Putamen (tissue), 1 donor: ENCODE results near the gene SH2D6.
A peak's percentile ranks its signal among the peaks of the same experiment; 100 is the strongest.
"Not testable (repeated sequence)": the region's sequence is repeated elsewhere in the genome, so short reads cannot be mapped to it uniquely, and the experiment has no call there.

Experiments
- DNase-seq: peaks from one replicate; pipeline ENCODE4 v3.0.0-alpha.2; 2016; ENCODE audit warnings: low spot score

SH2D6 gene

DNA sequence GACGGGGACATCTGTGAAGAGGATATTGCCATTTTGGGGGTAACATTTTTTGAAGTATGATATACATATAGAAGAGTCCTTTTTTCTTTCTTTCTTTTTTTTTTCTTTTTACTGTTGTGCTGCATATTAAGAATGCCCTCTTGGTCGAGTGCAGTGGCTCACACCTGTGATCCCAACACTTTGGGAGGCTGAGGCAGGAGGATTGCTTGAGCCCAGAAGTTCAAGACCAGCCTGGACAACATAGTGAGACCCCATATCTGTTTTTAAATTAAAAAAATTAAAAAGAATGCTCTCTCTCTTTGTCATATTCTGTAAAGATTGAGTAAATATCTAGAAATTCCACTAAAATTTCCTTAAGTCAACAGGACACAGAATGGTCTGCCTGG lies 3.6 kb downstream of the SH2D6 start:
- DNase-seq, result no peak

- no peak for DNase-seq
Measured at GRCh38 chr2:85423525-85423924, 5.0 kb downstream of the SH2D6 start.

DNA sequence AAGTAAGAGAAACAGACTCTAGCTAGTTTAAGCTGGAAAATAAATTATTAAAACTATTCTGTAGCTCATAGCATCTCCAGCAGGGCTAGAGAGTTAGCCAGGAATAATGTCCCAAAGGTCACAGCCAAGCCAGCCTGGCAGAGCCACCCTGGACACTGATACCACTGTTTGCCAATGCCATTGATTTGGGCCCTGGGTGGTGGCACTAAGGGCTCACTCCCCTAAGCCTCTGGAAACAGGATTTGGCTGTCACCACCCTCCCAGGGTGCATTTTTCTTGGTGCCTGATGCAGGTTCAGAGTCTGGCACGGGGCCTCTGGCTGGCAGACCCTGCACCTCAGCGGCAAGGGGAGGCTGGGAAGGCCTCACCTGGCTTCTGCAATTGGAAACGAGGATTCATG lies 7.1 kb downstream of the SH2D6 start:
- no peak for DNase-seq

GRCh38 chr2:85427300-85427835 lies 8.9 kb downstream of the SH2D6 start:
- no peak for DNase-seq

DNA sequence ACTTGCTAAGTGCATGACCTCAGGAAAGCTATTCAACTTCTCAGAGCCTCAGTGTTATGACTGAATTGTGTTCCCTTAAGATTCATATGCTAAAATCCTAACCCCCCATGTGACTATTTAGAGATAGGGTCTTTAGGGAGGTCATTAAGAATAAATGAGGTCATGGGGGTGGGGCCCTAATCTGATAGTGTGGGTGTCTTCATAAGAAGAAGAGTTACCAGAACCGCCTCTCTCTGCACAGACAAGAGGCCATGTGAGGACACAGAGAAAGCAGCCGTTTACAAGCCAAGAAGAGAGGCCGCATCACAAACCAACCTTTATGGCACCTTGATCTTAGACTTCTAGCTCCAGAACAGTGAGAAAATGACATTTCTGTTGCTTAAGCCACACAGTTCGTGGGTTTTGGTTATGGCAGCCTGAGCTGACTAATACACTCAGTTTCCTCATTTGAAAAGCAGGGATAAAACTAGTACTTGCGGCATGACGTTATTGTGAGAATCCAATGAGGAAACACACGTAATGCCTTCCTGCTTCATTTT lies 9.9 kb downstream of the SH2D6 start:
- DNase-seq, result no peak

DNA sequence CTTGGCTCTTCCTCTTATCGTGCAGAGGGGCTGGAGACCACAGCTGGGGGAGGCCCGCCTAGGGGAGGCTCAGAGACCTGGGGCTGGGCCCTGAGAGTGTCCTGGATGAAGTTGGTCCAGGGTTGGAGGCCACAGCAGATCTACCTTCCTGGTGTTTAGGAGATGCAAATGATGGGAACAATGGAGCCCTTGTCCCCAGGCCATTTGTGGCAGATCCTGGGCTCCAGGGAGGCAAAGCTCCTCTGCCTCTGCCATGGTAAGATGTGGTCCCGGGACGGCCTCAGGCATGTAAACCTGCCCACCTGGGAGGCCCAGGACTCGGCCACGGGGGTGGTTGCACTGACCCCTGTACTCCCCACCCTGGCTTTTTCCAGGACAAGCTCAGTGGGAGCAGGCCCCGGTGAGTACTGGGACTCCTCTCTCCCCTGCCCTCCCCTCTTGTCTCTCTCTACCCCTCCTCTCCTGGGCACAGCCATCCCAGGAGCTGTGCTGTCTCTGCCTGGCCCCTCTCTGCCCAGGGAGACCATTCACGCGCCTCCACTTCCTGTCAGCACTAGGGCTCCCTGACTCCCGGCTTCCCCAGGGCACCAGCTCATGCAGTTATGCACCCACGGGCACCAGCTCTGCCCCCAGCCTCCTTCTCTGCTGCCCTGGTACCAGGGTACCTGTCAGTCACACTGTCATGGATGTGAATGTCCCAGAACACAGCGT lies 10.9 kb downstream of the SH2D6 start:
- no peak for DNase-seq

- no peak for DNase-seq
Measured at GRCh38 chr2:85429924-85430289, 11.4 kb downstream of the SH2D6 start.

GRCh38 chr2:85430752-85431569 lies 12.4 kb downstream of the SH2D6 start:
- peak; percentile 90 for DNase-seq

- no peak for DNase-seq
Measured at GRCh38 chr2:85431570-85432205, 13.2 kb downstream of the SH2D6 start.

- DNase-seq, result peak; percentile 94
Measured at GRCh38 chr2:85433511-85434089, 15.1 kb downstream of the SH2D6 start.

GRCh38 chr2:85434696-85435095 lies 16.2 kb downstream of the SH2D6 start:
- no peak for DNase-seq

- DNase-seq, result no peak
Measured at GRCh38 chr2:85435220-85435958, 16.9 kb downstream of the SH2D6 start.

GRCh38 chr2:85435981-85436835 lies 17.7 kb downstream of the SH2D6 start:
- no peak for DNase-seq

- DNase-seq, result peak; percentile 60
Measured at GRCh38 chr2:85436836-85437487, 18.4 kb downstream of the SH2D6 start.

- peak; percentile 91 for DNase-seq
Measured at GRCh38 chr2:85437488-85438200, 19.1 kb downstream of the SH2D6 start.

GRCh38 chr2:85438201-85439024 lies 19.9 kb downstream of the SH2D6 start:
- DNase-seq, result no peak

DNA sequence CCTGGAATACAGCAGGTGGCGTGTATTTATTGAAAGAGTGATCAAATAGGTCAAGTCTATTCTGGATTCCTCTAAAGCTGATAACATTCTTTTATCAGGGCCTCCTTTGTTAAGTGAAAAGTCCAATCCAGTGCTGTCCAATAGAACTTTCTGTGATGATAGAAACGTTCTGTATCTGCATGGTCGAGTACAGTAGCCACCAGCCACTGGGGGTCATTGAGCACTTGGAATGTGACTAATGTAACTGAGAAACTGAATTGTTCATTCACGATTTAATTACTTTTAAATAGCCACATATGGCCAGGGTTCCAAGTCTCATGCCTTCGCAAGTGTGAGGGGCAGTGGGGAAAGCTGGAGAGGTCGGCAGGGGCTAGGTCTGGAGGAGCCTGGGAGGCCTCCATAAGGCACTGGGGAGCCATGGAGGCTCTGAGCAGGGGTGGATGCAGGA lies 20.5 kb downstream of the SH2D6 start:
- no peak for DNase-seq

- not testable (repeated sequence) for DNase-seq
Measured at GRCh38 chr2:85439569-85439968, 21.1 kb downstream of the SH2D6 start.
